Mesendoderm (in vitro differentiated cells): Measurements from ENCODE around the gene ZMYND12.
A peak's percentile ranks its signal among the peaks of the same experiment; 100 is the strongest.

Experiments
- DNase-seq: peaks from one replicate; pipeline ENCODE4 v3.0.0; 2013
- H2AK5ac ChIP-seq: 2 replicates; pipeline ENCODE4 v1.6.1; 2013; ENCODE audit warnings: low read length, inconsistent platforms
- H2BK120ac ChIP-seq: 2 replicates; pipeline ENCODE4 v1.6.1; 2013; ENCODE audit warnings: low read depth, mild to moderate bottlenecking, low read length, moderate library complexity, mixed read lengths
- H2BK15ac ChIP-seq: replicated peaks from 2 replicates; pipeline ENCODE4 v1.6.1; 2013; ENCODE audit warnings: low read depth, mild to moderate bottlenecking, moderate library complexity
- H2BK5ac ChIP-seq: 2 replicates; pipeline ENCODE4 v1.6.1; 2013; ENCODE audit warnings: low read length, inconsistent platforms
- H3K18ac ChIP-seq: 2 replicates; pipeline ENCODE4 v1.6.1; 2013; ENCODE audit warnings: mild to moderate bottlenecking, low read length, mixed read lengths
- H3K23ac ChIP-seq: one replicate; pipeline ENCODE4 v1.6.1; 2013; ENCODE audit warnings: low read length
- H3K27ac ChIP-seq: 2 replicates; pipeline ENCODE4 v1.5.1; 2013; ENCODE audit warnings: low read depth, mild to moderate bottlenecking, inconsistent platforms, low read length, moderate library complexity
- H3K27me3 ChIP-seq: 2 replicates; pipeline ENCODE4 v1.6.1; 2013; ENCODE audit warnings: low read length, control low read depth, mild to moderate bottlenecking, inconsistent platforms; ENCODE audit not compliant: insufficient read depth, poor library complexity
- H3K36me3 ChIP-seq: 2 replicates; pipeline ENCODE4 v1.6.1; 2013; ENCODE audit warnings: low read length, inconsistent platforms; ENCODE audit not compliant: control insufficient read depth, insufficient read depth
- H3K4ac ChIP-seq: one replicate; pipeline ENCODE4 v1.6.1; 2013; ENCODE audit warnings: low read depth, mild to moderate bottlenecking, low read length, moderate library complexity
- H3K4me1 ChIP-seq: 2 replicates; pipeline ENCODE4 v1.6.1; 2013; ENCODE audit warnings: low read depth, low read length, inconsistent platforms; ENCODE audit not compliant: control insufficient read depth
- H3K4me2 ChIP-seq: 2 replicates; pipeline ENCODE4 v1.6.1; 2013; ENCODE audit warnings: low read length
- H3K4me3 ChIP-seq: 2 replicates; pipeline ENCODE4 v1.5.1; 2013; ENCODE audit warnings: mild to moderate bottlenecking, low read length
- H3K56ac ChIP-seq: one replicate; pipeline ENCODE4 v1.6.1; 2013; ENCODE audit warnings: low read length
- H3K79me1 ChIP-seq: 2 replicates; pipeline ENCODE4 v1.6.1; 2013; ENCODE audit warnings: low read length, inconsistent platforms
- H3K79me2 ChIP-seq: 2 replicates; pipeline ENCODE4 v1.6.1; 2013; ENCODE audit warnings: mild to moderate bottlenecking, low read length; ENCODE audit not compliant: control insufficient read depth, insufficient read depth
- H3K9ac ChIP-seq: 2 replicates; pipeline ENCODE4 v1.6.1; 2013; ENCODE audit warnings: low read length, inconsistent platforms
- H4K5ac ChIP-seq: one replicate; pipeline ENCODE4 v1.6.1; 2013; ENCODE audit warnings: low read length
- H4K8ac ChIP-seq: one replicate; pipeline ENCODE4 v1.6.1; 2013; ENCODE audit warnings: low read depth, mild to moderate bottlenecking, control low read depth, low read length, moderate library complexity
- WGBS: extraction: QIAGEN DNeasy Blood & Tissue Kit; methylation state at CpG from one replicate; pipeline ENCODE4 v1.1.7; 2013; ENCODE audit warnings: low lambda C conversion rate, missing lambda C conversion rate; ENCODE audit not compliant: insufficient coverage; ENCODE audit errors: extremely low coverage; 5-methylcytosine and 5-hydroxymethylcytosine counted together

Gene ZMYND12

GRCh38 chr1:42456754-42457089 lies 900 bp upstream of the ZMYND12 start:
- Histone ChIP-seq H3K36me3 (no peaks in the 10 kb centered on the region), H3K4ac (peak overlapping the region; percentile 64), H3K18ac (peak overlapping the region; percentile 82), H3K23ac (peak overlapping the region; percentile 66), H3K27me3 (no peaks in the 10 kb centered on the region), H4K8ac (peak overlapping the region; percentile 83), H3K4me3 (peak overlapping the region; percentile 83), H2AK5ac (no peak overlapping the region), H3K27ac (peak overlapping the region; percentile 84), H2BK120ac (no peak overlapping the region), H2BK15ac (no peak overlapping the region), H4K5ac (no peak overlapping the region), H3K9ac (peak overlapping the region; percentile 94), H3K4me1 (peaks cover 3% of the 10 kb centered on the region), H3K56ac (peak overlapping the region; percentile 99), H3K79me1 (peaks cover 2% of the 10 kb centered on the region), H3K4me2 (peak overlapping the region; percentile 44), H3K79me2 (no peaks in the 10 kb centered on the region), H2BK5ac (no peak overlapping the region)
- no CpG with 5 or more reads among the region's 23 CpGs for WGBS
- DNase-seq, result peak; percentile 84

- Histone ChIP-seq H2AK5ac (no peak overlapping the region), H3K9ac (no peak overlapping the region), H3K4ac (no peak overlapping the region), H3K18ac (no peak overlapping the region), H3K79me1 (peaks cover 2% of the 10 kb centered on the region), H4K5ac (no peak overlapping the region), H3K79me2 (no peaks in the 10 kb centered on the region), H3K4me3 (no peak overlapping the region), H3K27ac (no peak overlapping the region), H3K27me3 (no peaks in the 10 kb centered on the region), H3K4me2 (no peak overlapping the region), H3K36me3 (no peaks in the 10 kb centered on the region), H2BK5ac (no peak overlapping the region), H3K56ac (no peak overlapping the region), H2BK120ac (no peak overlapping the region), H3K4me1 (peaks cover 3% of the 10 kb centered on the region), H2BK15ac (no peak overlapping the region), H4K8ac (no peak overlapping the region), H3K23ac (no peak overlapping the region)
- peak; percentile 25 for DNase-seq
- no CpG with 5 or more reads among the region's 5 CpGs for WGBS
These were observed 1.4 kb downstream of the ZMYND12 start for GRCh38 chr1:42454403-42454802.

- Histone ChIP-seq H3K9ac (no peak overlapping the region), H2BK5ac (no peak overlapping the region), H3K4me3 (no peak overlapping the region), H2BK15ac (no peak overlapping the region), H3K27me3 (no peaks in the 10 kb centered on the region), H2BK120ac (no peak overlapping the region), H3K23ac (no peak overlapping the region), H4K8ac (no peak overlapping the region), H3K4ac (no peak overlapping the region), H3K36me3 (no peaks in the 10 kb centered on the region), H3K79me2 (no peaks in the 10 kb centered on the region), H3K18ac (no peak overlapping the region), H3K4me1 (peaks cover 3% of the 10 kb centered on the region), H2AK5ac (no peak overlapping the region), H3K27ac (no peak overlapping the region), H3K79me1 (peaks cover 2% of the 10 kb centered on the region), H3K56ac (no peak overlapping the region), H4K5ac (no peak overlapping the region), H3K4me2 (no peak overlapping the region)
- no CpG with 5 or more reads among the region's 4 CpGs for WGBS
- DNase-seq, result no peak
These were observed 2.4 kb downstream of the ZMYND12 start for GRCh38 chr1:42453386-42453785.

- no peak overlapping the region for H3K27ac ChIP-seq
- no peak overlapping the region for H4K5ac ChIP-seq
- no CpG with 5 or more reads among the region's 1 CpG for WGBS
These were observed 5.8 kb downstream of the ZMYND12 start for GRCh38 chr1:42450061-42450460.

GRCh38 chr1:42449256-42449655 lies 6.6 kb downstream of the ZMYND12 start:
- H4K5ac ChIP-seq, result no peak overlapping the region
- no peak overlapping the region for H3K4ac ChIP-seq
- H3K56ac ChIP-seq, result no peak overlapping the region
- no peak overlapping the region for H4K8ac ChIP-seq
- no peak overlapping the region for H2BK120ac ChIP-seq
- no peak overlapping the region for H3K9ac ChIP-seq
- H3K27me3 ChIP-seq, result no peaks in the 10 kb centered on the region
- H3K79me2 ChIP-seq, result no peaks in the 10 kb centered on the region
- H3K23ac ChIP-seq, result no peak overlapping the region
- no peaks in the 10 kb centered on the region for H3K36me3 ChIP-seq
- no peaks in the 10 kb centered on the region for H3K79me1 ChIP-seq
- H3K4me1 ChIP-seq, result no peaks in the 10 kb centered on the region
- H3K27ac ChIP-seq, result no peak overlapping the region
- H3K4me3 ChIP-seq, result no peak overlapping the region
- H3K4me2 ChIP-seq, result no peak overlapping the region
- no peak overlapping the region for H3K18ac ChIP-seq
- no peak overlapping the region for H2BK5ac ChIP-seq
- H2AK5ac ChIP-seq, result no peak overlapping the region
- no peak overlapping the region for H2BK15ac ChIP-seq
- no peak for DNase-seq

More at GRCh38 chr1:42450061-42450460, 5.8 kb downstream of the ZMYND12 start:
- no peak overlapping the region for H3K18ac ChIP-seq
- no peak overlapping the region for H2AK5ac ChIP-seq
- no peak overlapping the region for H3K9ac ChIP-seq
- no peak overlapping the region for H3K4me2 ChIP-seq
- no peak overlapping the region for H3K56ac ChIP-seq
- H3K79me1 ChIP-seq, result no peaks in the 10 kb centered on the region
- no peaks in the 10 kb centered on the region for H3K36me3 ChIP-seq
- H3K4me3 ChIP-seq, result no peak overlapping the region
- no peak overlapping the region for H3K4ac ChIP-seq
- H3K4me1 ChIP-seq, result no peaks in the 10 kb centered on the region
- no peak overlapping the region for H4K8ac ChIP-seq
- no peak for DNase-seq
- no peak overlapping the region for H2BK120ac ChIP-seq
- no peak overlapping the region for H2BK5ac ChIP-seq
- H2BK15ac ChIP-seq, result no peak overlapping the region
- no peak overlapping the region for H3K23ac ChIP-seq
- no peaks in the 10 kb centered on the region for H3K79me2 ChIP-seq
- H3K27me3 ChIP-seq, result no peaks in the 10 kb centered on the region

GRCh38 chr1:42442662-42443061 lies 13.2 kb downstream of the ZMYND12 start:
- H3K23ac ChIP-seq, result no peak overlapping the region
- H2BK120ac ChIP-seq, result no peak overlapping the region
- no peaks in the 10 kb centered on the region for H3K79me2 ChIP-seq
- no peak overlapping the region for H4K5ac ChIP-seq
- H3K56ac ChIP-seq, result no peak overlapping the region
- H3K27ac ChIP-seq, result no peak overlapping the region
- WGBS, result no CpG with 5 or more reads among the region's 2 CpGs
- no peak overlapping the region for H2BK15ac ChIP-seq
- no peak overlapping the region for H3K18ac ChIP-seq
- no peak overlapping the region for H2AK5ac ChIP-seq
- no peaks in the 10 kb centered on the region for H3K79me1 ChIP-seq
- no peak overlapping the region for H3K4me3 ChIP-seq
- no peak overlapping the region for H2BK5ac ChIP-seq
- no peak overlapping the region for H4K8ac ChIP-seq
- no peaks in the 10 kb centered on the region for H3K4me1 ChIP-seq
- no peak for DNase-seq
- H3K4ac ChIP-seq, result no peak overlapping the region
- no peaks in the 10 kb centered on the region for H3K36me3 ChIP-seq
- H3K27me3 ChIP-seq, result no peaks in the 10 kb centered on the region
- H3K4me2 ChIP-seq, result no peak overlapping the region
- no peak overlapping the region for H3K9ac ChIP-seq
